PC-3 (cell line): ENCODE results near the gene RNF217. TPM values are rescaled to one million over a fixed set of nuclear protein-coding genes. Genes with fewer than 3 reads are reported as not detected.

Experiments used
- ATAC-seq: fragments of 200-7000 bp; cut with Tn5 transposase; 2 replicates; pipeline ENCODE4 v1.9.1; 2020; ENCODE audit warnings: mild to moderate bottlenecking, moderate library complexity
- BruUV-seq: library from RNA; stranded (reverse); fragments of 400-500 nt; replicated peaks from 2 replicates; lab custom pipeline; 2021; lab: Mats Ljungman, UMichigan
- CTCF ChIA-PET: fragments of 300-600 bp; sonication (Branson Sonifier 250); formaldehyde crosslinking; loops from one replicate; lab custom pipeline; 2022; ENCODE audit warnings: antibody characterized with exemption; lab: Charles Lee
- POLR2A ChIA-PET: fragments of 300-600 bp; sonication (Branson Sonifier 250); formaldehyde crosslinking; loops from one replicate; lab custom pipeline; 2022; ENCODE audit warnings: antibody characterized with exemption; ENCODE audit not compliant: unreplicated experiment; lab: Charles Lee
- DNase-seq: peaks from one replicate; pipeline ENCODE4 v3.0.0-alpha.2; 2015
- H2AFZ ChIP-seq: fragments of 300-600 bp; sonication (generic); 2 replicates; pipeline ENCODE4 v1.6.0; 2016; ENCODE audit warnings: antibody characterized with exemption, low read length
- H3F3A ChIP-seq: fragments of 300-600 bp; sonication (generic); one replicate; pipeline ENCODE4 v1.6.0; 2017; ENCODE audit warnings: antibody characterized with exemption, low read length, control low read depth, mild to moderate bottlenecking; ENCODE audit not compliant: unreplicated experiment
- H3K27ac ChIP-seq: fragments of 300-600 bp; sonication (generic); 2 replicates; pipeline ENCODE4 v1.5.1; 2016; ENCODE audit warnings: mild to moderate bottlenecking, low read length
- H3K27me3 ChIP-seq: fragments of 300-600 bp; sonication (generic); 2 replicates; pipeline ENCODE4 v1.6.1; 2016; ENCODE audit warnings: low read length, mixed read lengths
- H3K36me3 ChIP-seq: fragments of 300-600 bp; sonication (generic); 2 replicates; pipeline ENCODE4 v1.6.1; 2016; ENCODE audit warnings: low read depth, mixed run types, low read length, mixed read lengths
- H3K4me1 ChIP-seq: fragments of 300-600 bp; sonication (generic); 2 replicates; pipeline ENCODE4 v1.5.1; 2016; ENCODE audit warnings: low read length; ENCODE audit not compliant: insufficient read depth
- H3K4me2 ChIP-seq: fragments of 300-600 bp; sonication (generic); 2 replicates; pipeline ENCODE4 v1.6.0; 2016; ENCODE audit warnings: low read length
- H3K4me3 ChIP-seq: fragments of 300-600 bp; sonication (generic); 2 replicates; pipeline ENCODE4 v1.5.1; 2016; ENCODE audit warnings: mild to moderate bottlenecking, low read length, mixed read lengths
- H3K79me2 ChIP-seq: fragments of 300-600 bp; sonication (generic); 2 replicates; pipeline ENCODE4 v1.6.1; 2017; ENCODE audit warnings: low read length, mixed read lengths
- H3K9ac ChIP-seq: fragments of 300-600 bp; sonication (generic); 2 replicates; pipeline ENCODE4 v1.6.0; 2016; ENCODE audit warnings: mild to moderate bottlenecking, low read length
- H3K9me2 ChIP-seq: fragments of 300-600 bp; sonication (generic); replicated peaks from 2 replicates; pipeline ENCODE4 v1.6.1; 2016; ENCODE audit warnings: mixed run types, low read length, mixed read lengths
- H3K9me3 ChIP-seq: fragments of 300-600 bp; sonication (generic); 2 replicates; pipeline ENCODE4 v1.6.1; 2016; ENCODE audit warnings: low read length, mixed read lengths
- H4K20me1 ChIP-seq: fragments of 300-600 bp; sonication (generic); 2 replicates; pipeline ENCODE4 v1.6.1; 2016; ENCODE audit warnings: low read length, mixed read lengths
- CTCF ChIP-seq: fragments of 300-600 bp; sonication (generic); conservative IDR thresholded peaks from 2 replicates; pipeline ENCODE4 v1.5.1; 2017; ENCODE audit warnings: antibody characterized with exemption, low read depth, mild to moderate bottlenecking, low read length
- EZH2 ChIP-seq: fragments of 300-600 bp; sonication (generic); IDR thresholded peaks from one replicate; pipeline ENCODE4 v1.6.1; 2017; ENCODE audit warnings: antibody characterized with exemption, mild to moderate bottlenecking, low read length; ENCODE audit not compliant: unreplicated experiment
- EZH2phosphoT487 ChIP-seq: fragments of 300-600 bp; sonication (generic); IDR thresholded peaks from 2 replicates; pipeline ENCODE4 v1.6.1; 2018; ENCODE audit warnings: mild to moderate bottlenecking, antibody characterized with exemption, low read length, borderline replicate concordance
- intact Hi-C: fragments of 100-400 bp; cut with micrococcal nuclease; formaldehyde crosslinking; loops from 2 replicates; pipeline ENCODE4 v1.9.0; 2023
- total RNA-seq: library from RNA; depleted of rRNA; stranded (reverse); fragments of >200 nt; gene quantifications from 2 replicates; pipeline ENCODE4 v1.2.3, GENCODE V29; 2014

Gene RNF217
- total RNA-seq, 1 experiment from 2014 or later, result 7.7 TPM

- H3K27me3 ChIP-seq, result no peaks in the 10 kb centered on the region
- peaks cover 39% of the 10 kb centered on the region for H3K4me1 ChIP-seq
- no peaks in the 10 kb centered on the region for H3F3A ChIP-seq
- H3K4me2 ChIP-seq, result no peak overlapping the region
- ChIA-PET CTCF (no interaction called here), POLR2A (no interaction called here)
- H3K9me3 ChIP-seq, result no peaks in the 10 kb centered on the region
- 0 out of 2 replicates have a peak, but pooled peaks cover 5% of the 10 kb centered on the region for H4K20me1 ChIP-seq
- H3K36me3 ChIP-seq, result no peaks in the 10 kb centered on the region
- H3K27ac ChIP-seq, result no peak overlapping the region
- H3K9ac ChIP-seq, result no peak overlapping the region
- TF ChIP-seq EZH2 (no peak), CTCF (no peak), EZH2phosphoT487 (no peak)
- intact Hi-C loops, result no loop called here
- no peak for DNase-seq
- H2AFZ ChIP-seq, result no peak overlapping the region
- no peak for ATAC-seq
- H3K9me2 ChIP-seq, result no peaks in the 10 kb centered on the region
- peaks cover 29% of the 10 kb centered on the region for H3K79me2 ChIP-seq
- BruUV-seq, result no TSS peak
- H3K4me3 ChIP-seq, result no peak overlapping the region
These were observed 8.5 kb downstream of the RNF217 start for GRCh38 chr6:124970763-124971162.

DNA sequence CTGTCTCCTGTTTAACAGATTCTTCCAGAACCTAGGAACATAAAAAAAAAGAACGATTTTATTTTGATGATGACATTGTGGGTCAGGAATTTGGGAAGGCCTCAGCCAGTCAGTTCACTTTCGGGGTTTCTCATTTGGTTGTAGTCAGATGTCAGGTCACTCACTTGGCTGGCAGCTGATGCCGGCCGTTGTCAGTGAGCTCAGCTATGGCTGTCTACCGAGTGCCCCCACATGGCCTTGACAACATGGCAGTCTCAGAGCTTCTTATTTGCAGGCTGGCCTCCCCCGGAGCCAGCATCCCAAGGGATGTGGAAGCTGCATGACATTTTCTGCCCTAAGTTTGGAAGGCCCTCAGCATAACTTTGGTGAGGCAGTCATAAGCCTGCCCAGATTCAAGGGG, 11.5 kb downstream of the RNF217 start:
- Histone ChIP-seq H4K20me1 (no peaks in the 10 kb centered on the region), H3K4me2 (no peak overlapping the region), H3K9me2 (no peaks in the 10 kb centered on the region), H3K27me3 (no peaks in the 10 kb centered on the region), H3K4me1 (peaks cover 18% of the 10 kb centered on the region), H3F3A (no peaks in the 10 kb centered on the region), H2AFZ (no peak overlapping the region), H3K4me3 (no peak overlapping the region), H3K9me3 (peaks cover 3% of the 10 kb centered on the region; the same call in 1 of the 2 replicates), H3K27ac (no peak overlapping the region), H3K36me3 (peaks cover 8% of the 10 kb centered on the region), H3K9ac (no peak overlapping the region), H3K79me2 (peaks cover 5% of the 10 kb centered on the region; the same call in 1 of the 2 replicates)
- ChIA-PET POLR2A (no interaction called here), CTCF (no interaction called here)
- intact Hi-C loops, result no loop called here
- BruUV-seq, result no TSS peak
- DNase-seq, result no peak
- no peak for TF ChIP-seq CTCF
- TF ChIP-seq EZH2phosphoT487, result no peak
- no peak for TF ChIP-seq EZH2
- ATAC-seq, result no peak

DNA sequence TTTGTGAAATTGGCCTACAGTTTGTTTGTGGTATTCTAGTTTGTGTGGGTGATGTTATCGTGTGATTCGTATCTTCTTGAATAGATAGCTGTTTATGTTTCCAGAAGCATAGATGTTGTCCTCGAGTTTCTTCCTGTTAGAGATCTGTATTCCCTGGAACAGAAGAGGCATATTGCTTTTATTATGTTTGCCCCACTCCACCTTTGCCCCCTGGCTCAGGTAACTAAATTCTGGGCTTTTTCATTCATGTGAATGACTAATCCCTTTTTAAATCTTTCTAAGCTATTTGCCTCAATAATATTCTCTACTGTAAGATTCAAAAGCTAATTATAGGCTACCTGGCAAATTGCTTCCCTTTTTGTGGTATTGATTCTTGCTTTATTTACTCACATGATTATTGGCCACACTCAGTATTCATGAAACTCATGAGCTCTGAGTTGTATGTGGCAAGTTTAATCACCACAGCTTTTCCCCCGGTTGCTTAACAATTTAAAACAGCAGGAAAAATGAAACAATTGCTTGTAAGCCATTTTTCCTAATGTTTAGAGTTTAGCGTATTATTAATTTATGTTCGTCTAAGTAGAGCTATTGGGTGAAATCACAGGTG, 12.6 kb downstream of the RNF217 start:
- Histone ChIP-seq H3K9ac (no peak overlapping the region), H3K9me3 (peaks cover 3% of the 10 kb centered on the region; the same call in 1 of the 2 replicates), H3K79me2 (0 out of 2 replicates have a peak, but pooled peaks cover 5% of the 10 kb centered on the region), H3F3A (no peaks in the 10 kb centered on the region), H3K27me3 (no peaks in the 10 kb centered on the region), H3K27ac (0 out of 2 replicates have a peak overlapping the region, but pooled peaks have one; percentile 6), H3K36me3 (peaks cover 12% of the 10 kb centered on the region), H3K4me3 (no peak overlapping the region), H3K4me2 (peak overlapping the region; percentile 38), H2AFZ (no peak overlapping the region), H3K9me2 (no peaks in the 10 kb centered on the region), H4K20me1 (no peaks in the 10 kb centered on the region), H3K4me1 (peaks cover 18% of the 10 kb centered on the region)
- CTCF ChIA-PET, result interaction anchor here (0.6 kb wide), 1 partner anchor 119 kb away, joined by 7 read pairs; no protein-coding TSS in a partner anchor
- TF ChIP-seq EZH2, result no peak
- intact Hi-C loops, result no loop called here
- no TSS peak for BruUV-seq
- ATAC-seq (peak; percentile 62), DNase-seq (peak; percentile 49)
- POLR2A ChIA-PET, result interaction anchor here (0.5 kb wide), 1 partner anchor 534 kb away, joined by 3 read pairs; no protein-coding TSS in a partner anchor
